Esophagus muscularis mucosa (tissue), 4 donors: ENCODE measurements around the gene UQCRH.

Experiments used
- EP300 ChIP-seq: sonication (generic); formaldehyde crosslinking; IDR thresholded peaks from one replicate; pipeline ENCODE4 v1.6.1; 2017; ENCODE audit warnings: antibody characterized with exemption
- POLR2A ChIP-seq: fragments of 450-650 bp; IDR thresholded peaks from one replicate; pipeline ENCODE4 v1.6.1; 2017; ENCODE audit warnings: antibody characterized with exemption, moderate library complexity, mild to moderate bottlenecking, low read depth
- POLR2AphosphoS5 ChIP-seq, 2 donors: sonication (generic); formaldehyde crosslinking; IDR thresholded peaks; one replicate each; pipeline ENCODE4 v1.6.1; 2017; ENCODE audit warnings: antibody characterized with exemption in 2 of 2
- TF ChIP-seq, protein P1 (sequence below), 3 experiments: fragments of 200-600 bp in 2 of 3; fragments of 450-650 bp in 1 of 3; sonication (generic) in 2 of 3; IDR thresholded peaks; one replicate each; pipeline ENCODE4 v1.5.1; 2017 to 2019; ENCODE audit warnings: antibody characterized with exemption in 3 of 3, mild to moderate bottlenecking in 2 of 3, moderate library complexity in 1 of 3

GRCh38 chr1:46303872-46304326 lies 401 bp downstream of the UQCRH start:
- TF ChIP-seq, protein P1, sequence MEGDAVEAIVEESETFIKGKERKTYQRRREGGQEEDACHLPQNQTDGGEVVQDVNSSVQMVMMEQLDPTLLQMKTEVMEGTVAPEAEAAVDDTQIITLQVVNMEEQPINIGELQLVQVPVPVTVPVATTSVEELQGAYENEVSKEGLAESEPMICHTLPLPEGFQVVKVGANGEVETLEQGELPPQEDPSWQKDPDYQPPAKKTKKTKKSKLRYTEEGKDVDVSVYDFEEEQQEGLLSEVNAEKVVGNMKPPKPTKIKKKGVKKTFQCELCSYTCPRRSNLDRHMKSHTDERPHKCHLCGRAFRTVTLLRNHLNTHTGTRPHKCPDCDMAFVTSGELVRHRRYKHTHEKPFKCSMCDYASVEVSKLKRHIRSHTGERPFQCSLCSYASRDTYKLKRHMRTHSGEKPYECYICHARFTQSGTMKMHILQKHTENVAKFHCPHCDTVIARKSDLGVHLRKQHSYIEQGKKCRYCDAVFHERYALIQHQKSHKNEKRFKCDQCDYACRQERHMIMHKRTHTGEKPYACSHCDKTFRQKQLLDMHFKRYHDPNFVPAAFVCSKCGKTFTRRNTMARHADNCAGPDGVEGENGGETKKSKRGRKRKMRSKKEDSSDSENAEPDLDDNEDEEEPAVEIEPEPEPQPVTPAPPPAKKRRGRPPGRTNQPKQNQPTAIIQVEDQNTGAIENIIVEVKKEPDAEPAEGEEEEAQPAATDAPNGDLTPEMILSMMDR (IDR thresholded peaks at IDR 0.05): no peak
- TF ChIP-seq POLR2AphosphoS5 (IDR thresholded peaks at IDR 0.05): no peak
- no peak for TF ChIP-seq POLR2A
- TF ChIP-seq EP300: no peak
